Breast epithelium (tissue), 3 donors: ENCODE measurements around the gene CHSY3.

Experiments
- CTCF ChIP-seq, 3 donors: fragments of 450-650 bp; IDR thresholded peaks; one replicate each; pipeline ENCODE4 v1.5.1; 2016 to 2017; ENCODE audit warnings: antibody characterized with exemption in 3 of 3, mild to moderate bottlenecking in 3 of 3, moderate library complexity in 3 of 3
- POLR2A ChIP-seq: fragments of 450-650 bp; IDR thresholded peaks from one replicate; pipeline ENCODE4 v1.6.1; 2016; ENCODE audit warnings: antibody characterized with exemption, mild to moderate bottlenecking, moderate library complexity

GRCh38 chr5:130158036-130158435 lies 253.8 kb downstream of the CHSY3 start:
- TF ChIP-seq CTCF (IDR thresholded peaks at IDR 0.05) (no peak), POLR2A (no peak)
